Right cardiac atrium (tissue), 5 donors: Measurements from ENCODE around the gene CCDC78. TPM values are rescaled to one million over a fixed set of nuclear protein-coding genes. Genes with fewer than 3 reads are reported as not detected.

ENCODE experiments used
- ATAC-seq, 2 donors: fragments of 200-7000 bp; cut with Tn5 transposase; one replicate each; pipeline versions ENCODE4 v1.8.0 to v1.9.1; 2020; ENCODE audit warnings: moderate library complexity in 2 of 2, mild to moderate bottlenecking in 1 of 2
- DNase-seq, 3 donors: peaks; one replicate each; pipeline ENCODE4 v3.0.0-alpha.2; 2020
- H3K27ac ChIP-seq: one replicate; pipeline ENCODE4 v1.5.1; 2013; ENCODE audit warnings: mild to moderate bottlenecking, low read length, control low read depth, moderate library complexity
- H3K27me3 ChIP-seq: one replicate; pipeline ENCODE4 v1.6.1; 2013; ENCODE audit not compliant: control insufficient read depth, insufficient read depth
- H3K4me1 ChIP-seq: one replicate; pipeline ENCODE4 v1.6.1; 2013; ENCODE audit warnings: low read length; ENCODE audit not compliant: control insufficient read depth, insufficient read depth
- H3K4me3 ChIP-seq: one replicate; pipeline ENCODE4 v1.5.1; 2013; ENCODE audit warnings: low read length, control low read depth
- H3K9me3 ChIP-seq: one replicate; pipeline ENCODE4 v1.6.1; 2013; ENCODE audit warnings: low read length; ENCODE audit not compliant: control insufficient read depth
- WGBS: extraction: QIAGEN DNeasy Blood & Tissue Kit; methylation state at CpG from one replicate; pipeline ENCODE4 v1.1.7; 2013; 5-methylcytosine and 5-hydroxymethylcytosine counted together
- intact Hi-C, 4 donors: fragments of 100-400 bp; cut with DNase I; formaldehyde crosslinking; loops; one replicate each; pipeline versions ENCODE4 v1.11.0 to v1.14.0; 2022 to 2023
- polyA plus RNA-seq: library from polyadenylated mRNA; stranded (reverse); fragments of 200-250 nt; gene quantifications from one replicate; pipeline ENCODE4 v1.2.3, GENCODE V29; 2013
- total RNA-seq, 4 donors: library from RNA; stranded (reverse); fragmentation: NEBNext Ultra II Directional; extraction: Animal tissue kit (Norgen Biotek cat#: 25700); gene quantifications; one replicate each; pipeline ENCODE4 v1.2.1, GENCODE V29; 2021
- donor health status: healthy with polysubstance abuse.
- donor health status: DM: no; HTN: yes; CAD: no.
- donor health status: DM: no; HTN: no; CAD: no.
- donor health status: DM: no; HTN: yes; CAD: no; lungs with severe emphysema.
- donor health status: DM: yes; HTN: yes; CAD: no.

CCDC78 gene
- total and polyA plus RNA-seq, 5 donors, result 0.36 to 0.97 (median 0.44) TPM; not detected in 1

DNA sequence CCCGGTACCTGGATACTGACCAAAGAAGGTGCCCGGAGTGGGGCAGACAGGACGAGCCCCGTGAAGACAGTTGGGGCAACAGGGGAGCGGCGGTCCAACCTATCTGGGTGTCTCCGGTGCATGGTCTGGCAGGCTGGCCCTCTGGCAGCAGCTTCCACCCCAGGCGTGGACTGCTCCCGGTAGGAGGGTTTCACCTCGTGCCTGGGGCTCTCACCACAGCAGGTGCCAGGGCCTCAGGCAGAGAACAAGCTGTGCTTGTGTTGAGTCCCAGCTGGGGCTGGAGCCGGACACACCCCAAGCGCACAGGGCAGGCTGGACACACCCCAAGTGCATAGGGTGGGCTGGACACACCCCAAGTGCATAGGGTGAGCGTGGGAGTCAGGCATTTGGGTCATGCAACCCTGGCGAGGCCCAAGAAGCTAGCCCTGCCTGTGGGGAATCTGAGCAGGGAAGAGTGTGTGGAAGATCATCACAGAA, 19.1 kb downstream of the CCDC78 start:
- intact Hi-C loops, result loop anchor here in 1 of 4 donors (5.0 kb wide), 1 partner anchor 345 kb away; no protein-coding TSS in a partner anchor
- Histone ChIP-seq H3K27ac (no peak overlapping the region), H3K4me1 (no peaks in the 10 kb centered on the region), H3K4me3 (no peak overlapping the region), H3K27me3 (no peaks in the 10 kb centered on the region), H3K9me3 (no peaks in the 10 kb centered on the region)
- ATAC-seq (no peak), DNase-seq (no peak)
- 40% methylated on average over 14 of the region's 14 CpGs for WGBS

- 4% methylated on average over 49 of the region's 49 CpGs for WGBS
- ATAC-seq (no peak), DNase-seq (no peak)
- H3K4me1 ChIP-seq, result no peaks in the 10 kb centered on the region
- no peaks in the 10 kb centered on the region for H3K27me3 ChIP-seq
- intact Hi-C loops, result loop anchor here in 1 of 4 donors (5.0 kb wide), 1 partner anchor 346 kb away; no protein-coding TSS in a partner anchor
- H3K27ac ChIP-seq, result no peak overlapping the region
- H3K9me3 ChIP-seq, result no peaks in the 10 kb centered on the region
- H3K4me3 ChIP-seq, result no peak overlapping the region
These were observed 19.8 kb downstream of the CCDC78 start for GRCh38 chr16:706189-707061.

DNA sequence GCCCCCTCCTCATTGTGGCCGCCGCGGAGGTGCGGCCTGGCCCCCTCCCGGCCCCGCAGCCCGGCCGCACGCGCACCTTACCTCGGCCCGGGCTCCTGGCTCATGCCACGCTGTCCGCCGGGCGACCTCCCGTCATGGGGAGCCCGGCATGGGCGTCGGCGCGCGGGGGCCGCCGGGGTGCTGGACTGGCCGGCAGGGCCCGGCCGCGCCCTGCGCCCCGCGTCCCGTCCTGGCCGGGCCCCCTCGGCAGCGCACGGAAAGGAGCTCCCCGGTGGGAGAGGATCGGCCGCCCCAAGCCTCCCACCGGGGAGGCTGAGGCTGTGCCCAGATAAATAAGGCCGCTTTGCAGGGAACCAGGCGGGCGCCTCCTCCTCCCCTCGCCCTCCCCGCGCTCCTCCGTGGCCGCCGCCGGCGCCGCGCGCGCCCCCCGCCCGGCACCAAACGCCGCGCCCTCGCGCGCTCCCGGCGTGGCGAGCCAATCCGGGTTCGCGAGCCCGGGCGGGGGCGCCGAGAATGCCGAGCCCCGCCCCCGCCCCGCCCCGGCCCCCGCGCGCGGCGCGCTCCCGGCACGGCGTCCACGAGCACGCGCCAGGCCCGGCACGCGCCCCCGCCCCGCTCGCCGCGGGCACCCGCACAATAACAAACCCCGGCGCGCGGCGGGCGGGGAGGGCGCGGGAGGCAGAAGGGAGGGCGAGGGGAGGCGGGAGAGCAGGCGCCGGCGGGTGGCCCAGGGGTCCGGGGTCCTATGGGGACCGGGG, 20.6 kb downstream of the CCDC78 start, which contains the start of gene FBXL16:
TSS of gene FBXL16 (minus strand) at position 371 of the 758 bp plus-strand sequence. CDS start 8,396 bp downstream, outside the sequence.
- H3K4me3 ChIP-seq, result peak within 1 kb of the TSS; percentile 18
- DNase-seq (no peak), ATAC-seq (no peak)
- H3K4me1 ChIP-seq, result no peaks in the 10 kb centered on the region
- no peaks in the 10 kb centered on the region for H3K9me3 ChIP-seq
- intact Hi-C loops, result loop anchor here in 1 of 4 donors (5.0 kb wide), 1 partner anchor 347 kb away; no protein-coding TSS in a partner anchor
- no peak within 1 kb of the TSS for H3K27ac ChIP-seq
- no peaks in the 10 kb centered on the region for H3K27me3 ChIP-seq
- WGBS, result 1% methylated on average over 112 of the region's 115 CpGs

GRCh38 chr16:704552-705380, 21.5 kb downstream of the CCDC78 start:
- H3K4me1 ChIP-seq, result no peaks in the 10 kb centered on the region
- H3K9me3 ChIP-seq, result no peaks in the 10 kb centered on the region
- no peak overlapping the region for H3K27ac ChIP-seq
- H3K27me3 ChIP-seq, result no peaks in the 10 kb centered on the region
- ATAC-seq (no peak), DNase-seq (no peak)
- 11% methylated on average over 50 of the region's 50 CpGs for WGBS
- intact Hi-C loops, result loop anchor here in 1 of 4 donors (5.0 kb wide), 1 partner anchor 348 kb away; no protein-coding TSS in a partner anchor
- no peak overlapping the region for H3K4me3 ChIP-seq

DNA sequence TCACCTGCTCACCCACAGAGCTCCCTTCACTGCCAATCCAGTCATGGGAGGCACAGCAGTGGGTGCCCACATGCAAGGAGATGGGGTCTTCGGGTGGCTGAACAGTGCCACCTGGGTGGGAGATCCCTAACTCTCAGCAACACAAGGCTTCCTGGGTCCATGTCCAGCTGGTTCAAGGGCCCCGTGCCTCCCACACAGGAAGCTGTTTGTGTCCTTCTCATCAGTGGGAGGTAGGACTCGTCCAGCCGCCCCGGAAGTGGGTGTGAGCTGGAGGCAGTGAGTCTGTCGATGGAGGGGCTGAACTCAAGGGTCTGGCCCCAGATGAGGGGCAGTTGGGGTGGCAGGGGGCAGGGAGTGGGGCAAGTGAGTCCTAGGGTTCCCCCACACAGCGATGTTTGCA, 22.2 kb downstream of the CCDC78 start:
- H3K4me3 ChIP-seq, result no peak overlapping the region
- intact Hi-C loops, result no loop called here
- H3K9me3 ChIP-seq, result no peaks in the 10 kb centered on the region
- H3K27ac ChIP-seq, result no peak overlapping the region
- no peaks in the 10 kb centered on the region for H3K27me3 ChIP-seq
- DNase-seq, result no peak
- no peaks in the 10 kb centered on the region for H3K4me1 ChIP-seq
- ATAC-seq, result no peak
- 62% methylated on average over 7 of the region's 7 CpGs for WGBS

DNA sequence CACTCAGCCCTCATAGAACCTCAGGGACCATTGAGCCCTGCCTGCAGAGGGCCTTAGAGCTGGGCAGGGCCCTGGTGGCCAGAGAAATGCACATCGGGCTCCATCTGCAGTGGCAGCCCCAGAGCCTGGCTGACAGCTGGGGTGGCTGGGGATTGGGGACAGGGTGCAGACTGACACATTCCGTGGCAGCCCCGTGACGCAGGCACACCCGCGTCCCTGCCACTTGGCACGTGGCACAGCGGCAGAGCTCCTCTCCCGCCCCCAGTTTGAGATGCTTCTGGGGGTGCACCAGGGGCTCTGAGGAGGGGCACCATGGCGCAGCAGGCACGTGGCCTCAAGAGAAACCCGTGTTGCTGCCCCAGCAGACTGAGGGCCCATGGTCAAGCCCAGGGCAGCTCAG, 22.8 kb downstream of the CCDC78 start:
- no peaks in the 10 kb centered on the region for H3K27me3 ChIP-seq
- no peaks in the 10 kb centered on the region for H3K4me1 ChIP-seq
- intact Hi-C loops, result no loop called here
- no peaks in the 10 kb centered on the region for H3K9me3 ChIP-seq
- DNase-seq, result no peak
- ATAC-seq, result no peak
- H3K4me3 ChIP-seq, result no peak overlapping the region
- no peak overlapping the region for H3K27ac ChIP-seq
- 80% methylated on average over 12 of the region's 12 CpGs for WGBS

GRCh38 chr16:702341-702740, 23.9 kb downstream of the CCDC78 start:
- Histone ChIP-seq H3K27me3 (no peaks in the 10 kb centered on the region), H3K9me3 (no peaks in the 10 kb centered on the region), H3K4me1 (no peaks in the 10 kb centered on the region), H3K27ac (no peak overlapping the region), H3K4me3 (no peak overlapping the region)
- 83% methylated on average over 19 of the region's 19 CpGs for WGBS
- intact Hi-C loops, result no loop called here
- ATAC-seq (no peak), DNase-seq (no peak)

DNA sequence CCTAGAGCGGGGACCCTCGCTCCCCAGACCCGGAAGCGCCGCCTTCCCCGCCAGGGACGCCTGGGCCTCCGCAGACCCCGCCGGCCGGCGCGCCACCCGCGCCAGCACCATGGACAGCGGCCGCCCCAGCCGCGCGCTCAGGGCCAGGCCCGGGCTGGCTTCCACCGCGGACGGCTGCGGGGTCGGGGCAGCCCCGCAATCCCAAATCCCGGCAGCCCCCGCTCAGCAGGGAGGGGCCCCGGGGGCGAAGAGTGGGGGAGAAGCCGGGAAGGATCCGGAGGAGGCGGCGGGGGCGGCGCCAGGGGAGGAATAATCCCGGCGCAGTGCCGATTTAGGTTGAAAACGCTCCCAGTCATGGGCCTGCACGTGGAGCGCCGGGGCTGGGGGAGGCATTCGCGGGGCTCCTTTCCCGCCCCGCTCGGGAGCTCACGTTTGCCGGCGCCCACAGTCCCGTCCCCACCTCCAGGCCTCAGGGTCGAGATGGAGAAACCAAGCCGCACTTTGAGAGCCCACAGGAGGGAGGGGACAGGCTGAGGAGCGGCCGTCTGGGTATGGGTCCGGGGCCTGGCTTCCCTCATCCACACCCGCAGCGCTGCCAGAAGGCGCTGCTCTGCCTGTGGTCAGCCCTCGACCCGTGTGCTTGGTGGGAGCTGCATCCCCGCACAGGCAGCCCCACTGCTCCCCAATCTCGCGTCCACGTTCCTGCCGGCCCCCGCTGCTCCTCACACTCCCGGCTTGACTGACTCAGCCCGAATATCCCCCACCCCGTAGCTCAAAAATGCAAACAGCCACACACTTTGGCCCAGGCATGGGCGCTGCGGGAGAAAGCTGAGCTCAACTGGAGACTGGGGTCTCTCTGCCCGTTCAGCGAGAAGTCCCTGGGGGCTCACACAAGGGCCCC, 25.3 kb downstream of the CCDC78 start:
- Histone ChIP-seq H3K9me3 (no peaks in the 10 kb centered on the region), H3K27ac (no peak overlapping the region), H3K4me3 (no peak overlapping the region), H3K27me3 (no peaks in the 10 kb centered on the region), H3K4me1 (no peaks in the 10 kb centered on the region)
- intact Hi-C loops, result no loop called here
- DNase-seq, result no peak
- peak; percentile 44 to 68 for ATAC-seq
- 5% methylated on average over 76 of the region's 76 CpGs for WGBS

DNA sequence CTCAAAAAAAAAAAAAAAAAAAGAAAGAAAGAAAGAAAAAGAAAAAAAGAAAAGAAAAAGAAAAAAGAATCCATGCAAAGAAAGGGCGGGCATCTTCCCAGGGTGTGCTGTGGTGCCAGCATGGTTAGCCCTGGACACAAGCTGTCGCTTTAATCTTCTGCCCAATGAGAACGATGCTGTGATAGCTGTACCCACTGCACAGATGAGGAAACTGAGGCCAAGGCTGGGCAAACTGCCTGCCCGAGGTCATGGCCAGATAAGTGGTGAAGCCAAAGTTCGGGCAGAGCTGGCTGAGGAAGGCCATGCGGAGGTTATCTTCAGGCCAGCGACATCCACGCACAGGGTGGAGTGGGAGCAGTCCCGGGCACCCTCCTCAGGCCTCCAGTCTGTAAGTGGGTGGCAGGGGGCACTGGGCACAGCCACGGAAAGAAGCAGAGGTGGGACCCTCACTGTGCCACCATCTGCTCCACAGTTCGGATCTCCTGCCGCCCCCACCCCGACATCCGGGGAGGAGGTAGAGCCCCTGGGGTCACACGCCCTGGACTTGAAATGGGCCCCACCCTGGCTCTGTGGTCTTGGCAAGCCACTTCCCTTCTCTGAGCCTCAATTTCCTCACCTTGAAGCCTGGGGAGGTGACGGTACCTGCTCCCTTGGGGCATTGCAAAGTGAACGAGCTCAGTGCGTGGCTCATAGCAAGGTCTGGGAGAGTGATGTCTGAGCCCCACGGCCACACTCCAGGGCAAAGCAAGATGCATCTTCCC, 27.2 kb downstream of the CCDC78 start:
- intact Hi-C loops, result no loop called here
- no peaks in the 10 kb centered on the region for H3K27me3 ChIP-seq
- 71% methylated on average over 19 of the region's 19 CpGs for WGBS

More for the DNA sequence above, 27.2 kb downstream of the CCDC78 start:
- ATAC-seq (no peak), DNase-seq (no peak)
- Histone ChIP-seq H3K27ac (no peak overlapping the region), H3K4me1 (peaks cover 6% of the 10 kb centered on the region), H3K4me3 (no peak overlapping the region), H3K9me3 (no peaks in the 10 kb centered on the region)
